Sigmoid colon (tissue), 7 donors: ENCODE results near the gene PSAP. TPM values are rescaled to one million over a fixed set of nuclear protein-coding genes. Genes with fewer than 3 reads are reported as not detected.

Experiments used
- DNase-seq: peaks from one replicate; pipeline ENCODE4 v3.0.0-alpha.2; 2019
- H3K27ac ChIP-seq, 4 donors: fragments of 200-600 bp; sonication (generic); one replicate each; pipeline ENCODE4 v1.5.1; 2016 to 2019; ENCODE audit warnings: mild to moderate bottlenecking in 1 of 4
- H3K27me3 ChIP-seq, 3 donors: fragments of 200-600 bp; sonication (generic); one replicate each; pipeline ENCODE4 v1.5.1; 2019; ENCODE audit warnings: mild to moderate bottlenecking in 1 of 3
- H3K36me3 ChIP-seq, 4 donors: fragments of 200-600 bp; sonication (generic); one replicate each; pipeline ENCODE4 v1.5.1; 2016 to 2019
- H3K4me1 ChIP-seq, 4 donors: fragments of 200-600 bp; sonication (generic); one replicate each; pipeline ENCODE4 v1.5.1; 2017 to 2019
- H3K4me3 ChIP-seq, 4 donors: fragments of 200-600 bp; sonication (generic); one replicate each; pipeline ENCODE4 v1.5.1; 2017 to 2019; ENCODE audit warnings: mild to moderate bottlenecking in 2 of 4, moderate library complexity in 1 of 4
- H3K9me3 ChIP-seq, 4 donors: fragments of 200-600 bp in 3 of 4; sonication (generic) in 3 of 4; one replicate each; pipeline versions ENCODE4 v1.5.1 to v1.6.1; 2013 to 2019
- EP300 ChIP-seq, 4 donors: sonication (generic); formaldehyde crosslinking; IDR thresholded peaks; one replicate each; pipeline ENCODE4 v1.6.1; 2017; ENCODE audit warnings: antibody characterized with exemption in 4 of 4
- POLR2A ChIP-seq, 2 donors: fragments of 450-650 bp; IDR thresholded peaks; one replicate each; pipeline ENCODE4 v1.6.1; 2016; ENCODE audit warnings: antibody characterized with exemption in 2 of 2, mild to moderate bottlenecking in 2 of 2, moderate library complexity in 2 of 2
- POLR2AphosphoS5 ChIP-seq, 4 donors: sonication (generic); formaldehyde crosslinking; IDR thresholded peaks; one replicate each; pipeline ENCODE4 v1.6.1; 2017; ENCODE audit warnings: antibody characterized with exemption in 4 of 4
- WGBS, 2 donors: extraction: QIAGEN DNeasy Blood & Tissue Kit; methylation state at CpG; one replicate each; pipeline ENCODE4 v1.1.7; 2013; 5-methylcytosine and 5-hydroxymethylcytosine counted together
- intact Hi-C: fragments of 100-400 bp; cut with DNase I; formaldehyde crosslinking; loops from one replicate; pipeline ENCODE4 v1.15.1; 2023
- polyA plus RNA-seq, 3 donors: library from polyadenylated mRNA; stranded (reverse); fragments of 200-250 nt; gene quantifications; one replicate each; pipeline ENCODE4 v1.2.3, GENCODE V29; 2013
- total RNA-seq, 4 donors: library from RNA; depleted of rRNA; stranded (reverse); fragments of >200 nt; gene quantifications; one replicate each; pipeline ENCODE4 v1.1.0, GENCODE V29; 2016
- TF ChIP-seq, protein P1 (sequence below), 4 experiments: fragments of 450-650 bp in 3 of 4; fragments of 200-600 bp in 1 of 4; IDR thresholded peaks; one replicate each; pipeline ENCODE4 v1.5.1; 2016 to 2019; ENCODE audit warnings: antibody characterized with exemption in 4 of 4, mild to moderate bottlenecking in 3 of 4, moderate library complexity in 2 of 4
- donor health status: healthy with polysubstance abuse.
- donor health status: Bipolar disorder and iron deficiency.
- donor health status: healthy.

Gene PSAP
- total and polyA plus RNA-seq, 7 donors: 200 to 960 (median 636) TPM

DNA sequence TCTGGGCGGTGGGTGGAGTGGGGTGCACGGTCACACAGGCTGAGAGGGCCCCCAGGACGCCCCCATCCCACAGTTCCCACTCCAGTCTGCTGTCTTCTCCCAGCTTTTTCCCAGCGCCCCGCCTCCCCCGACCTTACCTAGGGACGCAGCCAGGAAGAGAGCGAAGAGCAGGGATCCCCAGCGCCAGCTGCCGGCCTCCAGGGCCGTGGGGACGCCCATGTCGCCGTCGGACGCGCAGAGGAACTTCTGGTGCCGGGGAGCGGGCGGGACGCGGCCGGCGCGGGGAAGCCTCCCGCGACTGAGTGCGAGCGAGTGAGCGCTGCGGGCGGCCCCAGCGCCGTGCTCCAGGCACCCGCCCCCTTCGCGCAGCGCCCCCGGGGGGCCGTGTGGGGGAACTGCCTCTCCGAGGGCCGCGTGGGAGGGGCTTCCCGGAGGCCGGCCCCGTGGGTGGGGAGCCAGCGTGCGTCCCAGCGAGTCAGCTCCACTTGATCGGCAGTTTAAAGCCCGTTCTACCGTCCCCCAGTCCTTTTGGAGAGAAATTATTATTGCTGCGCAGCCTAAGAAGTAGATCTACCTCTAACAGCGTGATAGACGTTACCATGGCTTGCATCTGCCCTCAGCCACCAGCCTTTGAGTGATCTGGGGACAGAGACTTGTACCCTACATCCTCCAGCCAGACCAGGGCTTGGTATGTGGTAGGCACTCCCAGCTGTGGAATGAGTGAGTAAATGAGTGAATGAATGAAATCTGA, 77.7 kb downstream of the PSAP start, which contains the start of gene VSIR:
Gene VSIR, minus strand, starts transcription at position 300 of the 751 bp plus-strand sequence. Its CDS starts 81 bp downstream, at position 219.
- H3K27ac ChIP-seq: peak within 1 kb of the TSS; percentile 89 to 98 (median 92)
- H3K27me3 ChIP-seq: no peaks in the 10 kb centered on the region
- DNase-seq: peak; percentile 96
- peak within 1 kb of the TSS; percentile 67 to 87 (median 70) for H3K4me3 ChIP-seq
- intact Hi-C loops: loop anchor here (1.0 to 10.0 kb wide), 4 partner anchors 46 to 455 kb away; partner anchors contain the start of gene SLC29A3
- TF ChIP-seq POLR2A (IDR thresholded peaks at IDR 0.05) (peak; percentile 78 to 86), POLR2AphosphoS5 (IDR thresholded peaks at IDR 0.05) (peak; percentile 87 to 97 (median 96)), EP300 (IDR thresholded peaks at IDR 0.05) (no peak)
- TF ChIP-seq, protein P1, sequence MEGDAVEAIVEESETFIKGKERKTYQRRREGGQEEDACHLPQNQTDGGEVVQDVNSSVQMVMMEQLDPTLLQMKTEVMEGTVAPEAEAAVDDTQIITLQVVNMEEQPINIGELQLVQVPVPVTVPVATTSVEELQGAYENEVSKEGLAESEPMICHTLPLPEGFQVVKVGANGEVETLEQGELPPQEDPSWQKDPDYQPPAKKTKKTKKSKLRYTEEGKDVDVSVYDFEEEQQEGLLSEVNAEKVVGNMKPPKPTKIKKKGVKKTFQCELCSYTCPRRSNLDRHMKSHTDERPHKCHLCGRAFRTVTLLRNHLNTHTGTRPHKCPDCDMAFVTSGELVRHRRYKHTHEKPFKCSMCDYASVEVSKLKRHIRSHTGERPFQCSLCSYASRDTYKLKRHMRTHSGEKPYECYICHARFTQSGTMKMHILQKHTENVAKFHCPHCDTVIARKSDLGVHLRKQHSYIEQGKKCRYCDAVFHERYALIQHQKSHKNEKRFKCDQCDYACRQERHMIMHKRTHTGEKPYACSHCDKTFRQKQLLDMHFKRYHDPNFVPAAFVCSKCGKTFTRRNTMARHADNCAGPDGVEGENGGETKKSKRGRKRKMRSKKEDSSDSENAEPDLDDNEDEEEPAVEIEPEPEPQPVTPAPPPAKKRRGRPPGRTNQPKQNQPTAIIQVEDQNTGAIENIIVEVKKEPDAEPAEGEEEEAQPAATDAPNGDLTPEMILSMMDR (IDR thresholded peaks at IDR 0.05): peak; percentile 46 to 91 (median 53)
- H3K4me1 ChIP-seq: peaks cover 0 to 61% (median 51%) of the 10 kb centered on the region in 4 donors
- 1% methylated on average over 55 of the region's 55 CpGs for WGBS, 2 donors
- H3K9me3 ChIP-seq: no peaks in the 10 kb centered on the region
- no peaks in the 10 kb centered on the region for H3K36me3 ChIP-seq

DNA sequence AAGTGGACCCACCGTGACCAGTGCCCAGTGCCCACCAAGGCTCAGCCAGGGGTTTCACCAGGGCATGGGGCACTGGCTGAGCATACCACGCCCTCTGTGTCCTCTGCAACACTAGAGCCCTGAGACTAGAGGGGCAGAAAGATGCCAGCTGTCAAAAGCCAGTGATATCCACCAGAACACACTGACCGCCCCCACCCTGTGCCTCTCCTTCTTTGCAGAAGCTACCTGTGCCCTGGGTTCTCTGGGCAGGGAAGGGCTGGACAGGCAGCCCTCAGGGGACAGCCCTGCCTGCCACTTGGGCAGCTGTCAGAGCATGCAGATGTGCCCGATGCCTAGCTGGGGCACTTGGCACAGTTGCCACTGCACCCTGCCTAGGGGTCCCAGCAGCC, 78.2 kb downstream of the PSAP start:
- intact Hi-C loops: loop anchor here (1.0 to 10.0 kb wide), 4 partner anchors 46 to 454 kb away; partner anchors contain the start of gene SLC29A3
- Histone ChIP-seq H3K4me1 (peaks cover 0 to 67% (median 57%) of the 10 kb centered on the region in 4 donors), H3K27ac (peak overlapping the region; percentile 89 to 98 (median 92)), H3K27me3 (no peaks in the 10 kb centered on the region), H3K36me3 (no peaks in the 10 kb centered on the region), H3K4me3 (peak overlapping the region; percentile 67 to 87 (median 70)), H3K9me3 (no peaks in the 10 kb centered on the region)
- 17 to 24% methylated on average over 4 of the region's 4 CpGs for WGBS, 2 donors
- TF ChIP-seq, protein P1 (IDR thresholded peaks at IDR 0.05): no peak
- TF ChIP-seq POLR2A (IDR thresholded peaks at IDR 0.05) (no peak), EP300 (IDR thresholded peaks at IDR 0.05) (no peak), POLR2AphosphoS5 (IDR thresholded peaks at IDR 0.05) (no peak)
- DNase-seq: no peak

DNA sequence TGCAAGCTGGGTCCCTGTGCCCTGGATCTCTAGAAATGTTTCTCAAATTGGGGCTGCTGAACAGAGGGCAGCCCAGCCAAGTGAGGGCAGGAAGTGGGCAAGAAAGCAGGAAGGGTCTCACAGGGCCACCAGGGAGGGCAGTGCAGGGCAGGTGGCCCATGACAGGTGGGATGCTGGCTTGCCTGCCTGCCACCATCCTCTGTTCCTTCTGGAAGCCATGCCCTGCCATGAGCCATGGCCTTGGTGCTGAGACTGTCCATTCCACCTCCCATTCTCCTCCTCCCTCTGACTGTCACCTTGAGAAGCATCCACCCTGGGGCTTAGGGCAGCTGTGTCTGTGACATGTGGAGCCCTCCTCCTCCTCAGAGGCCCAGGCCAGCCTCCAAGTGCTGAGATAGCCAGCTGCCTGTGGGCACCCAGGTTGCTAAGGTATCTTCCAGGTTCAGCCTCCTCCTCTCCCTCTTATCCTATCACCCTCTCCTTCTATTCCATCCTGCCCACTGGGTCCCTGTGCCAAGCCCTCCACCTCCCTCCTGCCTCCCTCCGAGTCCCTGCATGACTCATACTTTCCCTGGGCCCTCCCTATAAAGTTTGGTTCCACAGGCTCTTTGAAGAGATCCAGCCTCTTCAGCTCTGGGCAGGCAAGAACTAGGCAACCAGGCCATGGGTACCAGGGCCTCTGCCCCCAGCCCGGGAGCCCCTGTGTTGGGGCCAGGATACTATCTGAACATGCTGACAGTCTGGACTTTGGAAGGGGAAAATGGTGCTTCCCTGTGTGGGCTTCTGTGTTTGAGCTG, 79.0 kb downstream of the PSAP start:
- peak; percentile 51 to 53 for TF ChIP-seq POLR2A (IDR thresholded peaks at IDR 0.05)
- TF ChIP-seq POLR2AphosphoS5 (IDR thresholded peaks at IDR 0.05): peak; percentile 88 to 91 (median 89)
- peak in 2 of 4 donors; percentile 43 to 46 for TF ChIP-seq EP300 (IDR thresholded peaks at IDR 0.05)
- TF ChIP-seq, protein P1 (IDR thresholded peaks at IDR 0.05): no peak
- WGBS, 2 donors: 15 to 16% methylated on average over 2 of the region's 2 CpGs
- Histone ChIP-seq H3K27ac (peak overlapping the region; percentile 89 to 98 (median 92)), H3K4me3 (peak overlapping the region; percentile 67 to 87 (median 70)), H3K36me3 (no peaks in the 10 kb centered on the region), H3K27me3 (no peaks in the 10 kb centered on the region), H3K9me3 (no peaks in the 10 kb centered on the region), H3K4me1 (peaks cover 0 to 75% (median 65%) of the 10 kb centered on the region in 4 donors)
- intact Hi-C loops: loop anchor here (2.0 to 10.0 kb wide), 3 partner anchors 45 to 453 kb away; partner anchors contain the start of gene SLC29A3
- DNase-seq: peak; percentile 96

DNA sequence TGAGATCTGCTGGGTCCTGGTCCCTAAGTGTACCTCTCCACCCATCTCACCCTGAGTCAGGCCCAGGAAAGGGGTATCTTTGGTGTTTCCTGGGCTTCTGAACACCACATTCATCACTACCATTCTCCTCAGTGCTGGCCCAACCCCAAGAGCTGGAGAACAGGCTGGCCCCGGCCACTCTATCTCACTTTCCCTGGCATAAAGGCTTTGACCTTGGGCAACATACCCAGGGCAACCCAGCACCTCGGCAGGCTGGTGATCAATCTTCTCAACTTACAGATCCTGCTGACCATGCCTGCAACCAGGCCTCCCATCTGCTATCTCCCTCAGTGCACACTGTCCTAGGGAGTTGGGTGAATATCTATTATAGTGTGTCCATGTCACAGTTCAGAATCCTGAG, 79.8 kb downstream of the PSAP start:
- Histone ChIP-seq H3K9me3 (no peaks in the 10 kb centered on the region), H3K27ac (peak overlapping the region; percentile 89 to 98 (median 92)), H3K27me3 (no peaks in the 10 kb centered on the region), H3K4me1 (peaks cover 0 to 83% (median 73%) of the 10 kb centered on the region in 4 donors), H3K4me3 (peak overlapping the region in 3 of 4 donors; percentile 67 to 87 (median 68)), H3K36me3 (no peaks in the 10 kb centered on the region)
- DNase-seq: no peak
- no peak for TF ChIP-seq POLR2A (IDR thresholded peaks at IDR 0.05)
- no peak for TF ChIP-seq EP300 (IDR thresholded peaks at IDR 0.05)
- TF ChIP-seq, protein P1 (IDR thresholded peaks at IDR 0.05): no peak
- TF ChIP-seq POLR2AphosphoS5 (IDR thresholded peaks at IDR 0.05): no peak
- intact Hi-C loops: loop anchor here (5.0 to 10.0 kb wide), 2 partner anchors 44 to 176 kb away; no protein-coding TSS in a partner anchor
- WGBS, 2 donors: 59 to 62% methylated on average over 2 of the region's 2 CpGs
